Activated CD4-positive, alpha-beta T cell treated with anti-CD3 and anti-CD28 coated beads for 4 hours (primary cell): ENCODE results near the gene VAC14.
"Not testable (repeated sequence)": the region's sequence is repeated elsewhere in the genome, so short reads cannot be mapped to it uniquely, and the experiment has no call there.

Experiments
- DNase-seq, 2 donors: peaks; one replicate each; pipeline ENCODE4 v3.0.0-alpha.2; 2020

Gene VAC14

DNA sequence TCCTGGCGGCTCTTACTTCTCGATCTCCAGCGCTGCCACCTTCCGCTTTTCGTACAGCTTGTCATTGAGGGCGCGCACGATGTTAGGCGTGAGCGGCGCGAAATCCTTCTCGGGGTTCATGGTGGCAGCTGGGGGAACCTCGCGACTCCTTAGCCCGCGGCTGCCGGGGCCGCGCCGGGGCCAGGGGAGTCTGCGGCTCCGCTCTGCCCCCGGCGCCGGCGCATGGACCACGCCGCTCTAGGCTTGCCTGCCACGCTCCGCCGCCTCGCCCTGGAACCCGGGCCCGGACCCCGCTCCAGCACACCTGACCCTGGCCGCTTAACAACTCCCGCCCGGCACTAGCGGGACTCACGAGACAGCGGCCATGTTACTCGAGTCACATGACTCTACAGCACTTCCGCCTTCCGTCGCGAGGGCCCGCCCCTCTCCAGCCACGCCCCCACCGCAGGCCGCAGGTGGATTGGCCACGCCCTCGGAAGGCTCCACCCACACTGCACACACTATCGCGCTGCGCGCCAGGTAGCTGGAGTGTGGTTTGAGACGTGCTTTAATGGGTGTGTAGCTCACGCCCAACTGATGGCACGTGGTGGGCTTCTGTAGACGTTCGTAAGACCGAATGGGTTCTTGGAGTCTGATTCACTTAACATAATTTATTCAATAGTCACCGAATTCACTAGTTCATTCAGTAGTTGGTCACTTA, at the start of gene VAC14:
TSS of gene VAC14 (minus strand) at position 378 of the 700 bp plus-strand sequence. CDS start at position 120, 258 bp downstream.
- peak; percentile 96 to 98 for DNase-seq

GRCh38 chr16:70823498-70824118, 22.6 kb upstream of the VAC14 start:
- DNase-seq: not testable (repeated sequence)

DNA sequence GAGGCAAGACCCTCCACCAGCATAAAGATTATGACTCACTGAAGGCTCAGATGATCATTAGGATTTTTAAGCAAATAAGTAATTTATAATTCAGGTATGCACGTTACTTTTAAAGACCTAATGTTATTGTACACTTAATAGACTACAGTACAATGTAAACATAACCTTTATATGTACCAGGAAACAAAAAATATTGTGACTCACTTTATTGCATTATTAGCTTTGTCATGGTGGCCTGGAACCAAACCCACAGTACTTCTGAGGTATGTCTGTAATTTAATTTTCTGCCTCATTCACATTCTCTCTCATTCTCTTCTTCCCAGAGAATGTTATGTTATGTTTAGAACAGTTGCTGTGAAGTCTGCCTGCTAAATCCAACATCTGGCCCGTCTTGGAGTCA, 21.8 kb upstream of the VAC14 start:
- not testable (repeated sequence) for DNase-seq

GRCh38 chr16:70818088-70818487, 17.1 kb upstream of the VAC14 start:
- DNase-seq: not testable (repeated sequence)

- DNase-seq: no peak
Measured at GRCh38 chr16:70809392-70810060, 8.6 kb upstream of the VAC14 start.

DNA sequence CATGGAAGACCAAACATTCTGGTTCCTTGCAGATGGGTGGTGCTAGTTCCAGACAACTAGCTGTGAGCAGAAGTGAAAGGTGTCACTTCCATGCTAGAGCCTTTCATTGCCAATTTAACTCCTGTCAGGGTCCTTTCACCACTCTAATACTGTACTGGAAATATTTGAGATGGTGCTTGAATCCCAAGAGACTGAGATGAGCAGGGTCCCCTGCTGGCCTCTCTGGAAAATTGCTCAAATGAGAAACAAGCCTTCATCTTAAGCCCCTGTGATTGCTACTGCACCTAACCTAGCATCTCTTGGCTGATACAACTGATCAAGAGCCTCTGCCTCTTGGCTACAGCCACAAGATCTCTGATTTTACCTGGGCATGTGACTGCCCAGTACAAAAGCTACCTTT, 7.4 kb upstream of the VAC14 start:
- DNase-seq: no peak

DNA sequence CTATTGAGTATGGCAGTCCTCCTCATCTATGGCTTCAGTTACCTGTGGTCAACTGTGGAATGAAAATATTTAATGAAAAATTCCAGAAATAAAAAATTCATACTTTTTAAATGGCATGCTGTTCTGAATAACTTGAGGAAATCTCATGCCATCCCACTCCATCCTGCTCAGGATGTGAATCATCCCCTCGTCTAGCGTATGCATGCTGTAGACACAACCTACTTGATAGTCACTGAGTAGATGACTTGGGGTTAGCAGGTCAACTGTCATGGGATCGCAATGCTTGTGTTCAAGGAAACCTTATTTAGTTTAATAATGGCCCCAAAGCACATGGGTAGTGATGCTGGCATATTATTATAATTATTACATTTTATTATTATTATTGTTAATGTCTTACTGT, 4.8 kb upstream of the VAC14 start:
- DNase-seq: no peak

- DNase-seq: no peak
Measured at GRCh38 chr16:70805380-70805779, 4.4 kb upstream of the VAC14 start.

DNA sequence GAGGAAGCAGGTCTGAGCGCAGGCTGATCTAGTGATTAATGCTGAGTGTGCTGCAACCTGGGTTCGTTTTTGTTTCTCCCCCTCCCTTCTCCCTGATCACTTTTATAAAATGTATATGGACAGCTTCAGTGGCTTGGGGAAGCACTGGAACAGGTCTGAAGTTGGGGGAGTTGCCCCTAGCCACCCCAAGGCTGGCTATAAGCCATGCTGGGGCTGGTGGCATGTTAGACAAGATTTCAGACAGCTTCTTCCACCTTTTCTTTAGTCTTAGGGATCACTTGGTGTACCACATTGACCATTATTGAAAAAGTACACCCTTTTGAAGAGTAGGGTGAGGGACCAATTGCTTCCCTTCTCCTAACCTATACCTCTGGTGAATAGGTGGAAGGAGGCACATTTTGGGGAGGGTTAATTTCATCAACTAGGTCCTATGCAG, 3.8 kb upstream of the VAC14 start:
- DNase-seq: no peak

GRCh38 chr16:70804153-70804733, 3.3 kb upstream of the VAC14 start:
- no peak for DNase-seq

- DNase-seq: no peak
Measured at GRCh38 chr16:70803319-70803718, 2.4 kb upstream of the VAC14 start.

GRCh38 chr16:70801611-70802010, 653 bp upstream of the VAC14 start:
- no peak for DNase-seq

DNA sequence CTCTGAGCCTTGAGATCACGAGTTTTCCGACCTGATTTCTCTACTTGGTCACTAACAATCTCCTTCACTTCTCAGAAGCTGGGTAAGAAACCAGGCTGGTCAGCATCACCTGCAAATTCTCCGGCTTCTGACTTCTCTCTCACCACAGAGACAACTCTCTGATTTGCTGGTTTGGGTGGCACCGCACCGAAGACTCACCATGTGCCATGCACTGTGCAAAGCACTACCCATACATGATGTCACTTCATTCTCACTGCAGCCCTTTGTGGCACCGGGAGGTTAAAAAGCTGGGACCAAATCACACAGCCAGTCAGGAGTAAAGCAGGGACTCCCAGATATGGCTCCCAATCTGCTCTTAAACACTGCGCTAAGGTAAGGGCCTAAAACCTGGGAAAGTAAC, 647 bp downstream of the VAC14 start:
- DNase-seq: peak in 1 of 2 donors; percentile 4

DNA sequence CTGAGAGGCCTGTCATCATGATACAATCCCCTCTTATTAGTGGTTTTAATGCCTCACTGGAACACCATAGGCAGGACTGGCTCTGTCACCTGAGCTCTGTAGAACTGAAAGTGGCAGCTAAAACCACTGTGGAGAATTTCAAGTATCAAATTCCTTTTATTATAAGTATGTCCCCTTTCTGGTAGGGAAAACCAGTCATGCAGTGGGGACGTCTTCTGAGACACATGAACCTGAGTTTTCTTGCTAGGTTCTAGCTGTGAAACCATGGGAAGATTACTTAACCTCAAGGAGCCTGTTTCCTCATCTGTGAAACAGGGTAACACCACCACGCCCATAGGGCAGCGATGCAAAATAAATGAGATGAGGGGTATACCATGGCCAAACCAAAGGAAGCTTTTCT, 4.7 kb downstream of the VAC14 start:
- no peak for DNase-seq

GRCh38 chr16:70795296-70795912, 5.6 kb downstream of the VAC14 start:
- no peak for DNase-seq

GRCh38 chr16:70793851-70794502, 7.0 kb downstream of the VAC14 start:
- DNase-seq: no peak

DNA sequence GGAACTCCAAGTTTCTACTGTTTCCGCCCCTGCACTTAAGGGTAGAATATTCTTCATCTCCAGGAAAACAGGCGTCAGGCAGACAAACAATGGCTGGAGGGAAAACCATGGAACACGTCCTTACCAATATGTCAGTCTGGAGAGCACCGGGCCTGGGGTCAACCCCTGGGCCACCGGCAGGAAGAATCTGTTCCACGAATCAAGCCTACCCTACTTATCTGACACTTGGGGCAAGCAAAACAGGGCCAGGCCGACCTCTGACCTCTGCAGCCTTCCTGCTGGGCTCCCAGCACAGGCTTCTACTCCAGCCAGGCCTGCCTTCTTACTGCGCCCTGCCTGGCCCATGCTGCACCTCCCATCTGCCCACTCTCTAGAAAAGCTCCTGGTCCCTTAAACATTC, 10.1 kb downstream of the VAC14 start:
- no peak for DNase-seq

DNA sequence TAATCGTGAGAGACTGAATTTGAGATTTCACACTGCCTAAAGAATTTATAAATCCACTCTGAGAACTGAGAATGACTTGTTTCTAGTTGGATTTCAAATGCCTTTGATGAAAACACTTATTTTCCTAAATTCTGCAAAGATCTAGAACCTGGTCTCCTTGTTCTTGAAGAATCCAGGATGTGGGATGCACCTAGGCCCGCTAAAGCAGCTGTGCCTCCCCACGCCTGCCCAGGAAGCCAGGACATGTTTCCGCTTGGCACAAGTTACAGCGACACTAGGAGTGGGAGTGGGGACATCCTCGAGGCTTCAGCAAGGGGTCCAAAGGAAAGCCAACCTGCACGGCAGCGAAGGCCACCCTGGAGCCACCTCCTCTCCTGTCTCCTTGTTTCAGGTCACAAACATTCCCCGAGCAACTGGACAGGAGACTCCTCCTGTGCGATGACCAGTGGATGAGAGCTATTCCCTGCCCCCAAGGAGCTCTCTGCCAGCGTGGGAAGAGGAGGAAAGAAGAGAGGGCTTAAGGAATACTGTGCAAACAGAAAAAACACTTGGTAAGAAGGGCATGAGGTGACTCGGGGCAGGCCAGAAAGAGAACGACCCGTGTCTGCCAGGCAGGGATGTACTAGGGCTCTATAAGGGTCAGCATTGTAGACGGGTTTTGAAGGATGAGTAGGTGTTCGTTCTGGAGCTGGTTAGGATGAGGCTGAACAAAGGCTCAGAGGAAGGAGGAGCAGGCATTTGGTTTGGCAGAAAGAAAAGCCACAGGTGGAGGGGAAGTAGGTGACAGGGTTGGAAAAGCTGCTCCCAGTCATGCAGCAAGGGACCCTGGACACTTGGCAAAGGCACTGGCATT, 11.1 kb downstream of the VAC14 start:
- DNase-seq: no peak

DNA sequence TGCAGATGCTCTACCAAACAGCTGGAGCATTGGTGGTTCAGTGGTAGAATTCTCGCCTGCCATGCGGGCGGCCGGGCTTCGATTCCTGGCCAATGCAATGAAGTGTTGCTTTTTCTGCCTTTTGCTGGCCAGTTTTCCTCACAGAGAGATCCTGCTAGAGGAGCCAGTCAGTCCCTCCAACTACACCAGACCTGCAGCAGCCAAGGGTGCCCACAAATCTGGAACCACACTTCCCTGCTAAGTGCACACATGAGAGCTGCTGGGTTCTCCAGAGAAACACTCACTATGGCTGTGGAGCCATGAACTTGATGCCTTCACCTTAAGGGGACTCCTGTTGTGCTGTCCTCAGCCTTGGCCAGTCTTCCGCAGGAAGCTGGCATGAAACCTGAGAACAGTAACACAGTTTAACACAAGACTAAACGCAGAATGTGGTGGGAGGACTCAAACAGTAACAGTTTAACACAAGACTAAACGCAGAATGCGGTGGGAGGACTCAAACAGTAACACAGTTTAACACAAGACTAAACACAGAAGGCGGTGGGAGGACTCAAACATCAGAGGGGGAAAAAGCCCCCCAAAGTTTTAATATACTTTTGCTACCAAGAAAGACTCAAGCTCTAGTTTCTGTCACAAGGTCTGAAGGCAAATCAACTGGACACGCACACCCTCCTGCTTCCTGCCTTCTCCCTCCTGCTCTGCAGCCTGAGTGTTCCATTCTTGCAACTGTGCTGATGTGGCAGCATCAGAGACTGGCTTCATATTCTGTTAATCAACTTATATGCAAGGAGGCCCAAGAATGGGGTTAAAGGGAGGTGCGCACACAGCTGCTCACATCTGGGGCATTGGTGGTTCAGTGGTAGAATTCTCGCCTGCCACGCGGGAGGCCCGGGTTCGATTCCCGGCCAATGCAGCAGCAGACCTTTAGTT, 12.0 kb downstream of the VAC14 start:
- no peak for DNase-seq

DNA sequence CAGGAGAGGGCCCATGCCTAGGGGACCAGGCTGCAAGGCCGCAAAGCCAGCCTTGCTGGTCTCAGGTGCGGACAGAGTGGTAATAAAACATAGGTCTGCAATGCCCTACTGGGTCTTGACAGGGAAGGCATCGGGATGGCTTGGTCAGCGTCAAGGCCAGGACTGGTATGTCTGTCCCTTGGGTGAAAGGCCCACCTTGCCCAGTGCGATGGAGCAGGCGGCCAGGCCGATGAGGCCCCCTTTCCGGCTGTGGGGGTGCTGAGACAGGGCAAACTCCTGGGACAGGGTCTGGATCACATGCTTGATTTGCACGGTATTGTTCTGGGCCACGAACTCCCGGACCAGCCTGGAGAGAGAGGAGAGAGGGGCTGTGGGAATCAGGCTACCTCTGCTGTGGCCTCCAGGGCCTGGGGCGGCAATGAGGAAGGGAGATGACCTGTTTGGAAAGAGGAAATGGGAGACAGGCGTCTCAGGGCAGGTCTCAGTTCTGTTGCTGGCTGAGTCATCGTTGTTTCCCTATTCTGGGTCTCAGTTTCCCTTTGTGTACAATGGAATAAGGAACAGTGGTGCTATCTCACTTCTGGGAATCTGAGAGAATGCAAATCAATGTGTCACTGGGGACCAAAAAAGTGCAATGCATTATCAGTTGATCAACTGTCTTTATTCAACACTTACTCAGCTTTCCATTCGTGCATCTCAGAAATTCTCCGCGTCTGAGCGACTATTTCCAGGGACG, 14.8 kb downstream of the VAC14 start:
- no peak for DNase-seq
